Ovary (tissue), 3 donors: Measurements from ENCODE around the gene LRRC52.

Source experiments
- EP300 ChIP-seq: sonication (generic); formaldehyde crosslinking; IDR thresholded peaks from one replicate; pipeline ENCODE4 v1.6.1; 2017; ENCODE audit warnings: antibody characterized with exemption
- POLR2A ChIP-seq: fragments of 450-650 bp; IDR thresholded peaks from one replicate; pipeline ENCODE4 v1.6.1; 2017; ENCODE audit warnings: antibody characterized with exemption, mild to moderate bottlenecking, moderate library complexity
- TF ChIP-seq, protein P1 (sequence below), 3 donors: fragments of 450-650 bp in 2 of 3; fragments of 200-600 bp in 1 of 3; IDR thresholded peaks; one replicate each; pipeline versions ENCODE4 v1.5.1 to v1.8.0; 2016 to 2022; ENCODE audit warnings: antibody characterized with exemption in 3 of 3, mild to moderate bottlenecking in 1 of 3
- donor health status: DM: no; HTN: no; CAD: no.

DNA sequence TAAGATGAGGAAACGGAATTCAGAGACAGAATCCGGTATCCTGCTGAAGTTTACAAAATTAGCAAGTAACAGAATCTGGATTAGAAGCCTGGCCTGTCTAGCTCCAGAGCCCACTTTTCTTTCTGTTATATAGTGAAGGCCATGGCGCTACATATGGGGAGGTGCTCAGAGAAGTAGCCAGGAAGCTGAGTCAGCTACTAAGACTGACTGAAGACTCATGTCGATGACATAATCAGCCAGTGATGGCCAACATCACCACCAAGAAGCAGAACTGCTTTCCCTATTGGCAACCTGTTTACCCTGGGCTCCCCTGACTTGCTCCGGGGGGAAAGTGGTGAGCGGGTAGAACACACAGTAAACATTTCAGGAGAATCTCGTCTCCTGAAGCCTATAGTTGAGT, 18.8 kb downstream of the LRRC52 start:
- TF ChIP-seq, protein P1, sequence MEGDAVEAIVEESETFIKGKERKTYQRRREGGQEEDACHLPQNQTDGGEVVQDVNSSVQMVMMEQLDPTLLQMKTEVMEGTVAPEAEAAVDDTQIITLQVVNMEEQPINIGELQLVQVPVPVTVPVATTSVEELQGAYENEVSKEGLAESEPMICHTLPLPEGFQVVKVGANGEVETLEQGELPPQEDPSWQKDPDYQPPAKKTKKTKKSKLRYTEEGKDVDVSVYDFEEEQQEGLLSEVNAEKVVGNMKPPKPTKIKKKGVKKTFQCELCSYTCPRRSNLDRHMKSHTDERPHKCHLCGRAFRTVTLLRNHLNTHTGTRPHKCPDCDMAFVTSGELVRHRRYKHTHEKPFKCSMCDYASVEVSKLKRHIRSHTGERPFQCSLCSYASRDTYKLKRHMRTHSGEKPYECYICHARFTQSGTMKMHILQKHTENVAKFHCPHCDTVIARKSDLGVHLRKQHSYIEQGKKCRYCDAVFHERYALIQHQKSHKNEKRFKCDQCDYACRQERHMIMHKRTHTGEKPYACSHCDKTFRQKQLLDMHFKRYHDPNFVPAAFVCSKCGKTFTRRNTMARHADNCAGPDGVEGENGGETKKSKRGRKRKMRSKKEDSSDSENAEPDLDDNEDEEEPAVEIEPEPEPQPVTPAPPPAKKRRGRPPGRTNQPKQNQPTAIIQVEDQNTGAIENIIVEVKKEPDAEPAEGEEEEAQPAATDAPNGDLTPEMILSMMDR (IDR thresholded peaks at IDR 0.05), result no peak
- TF ChIP-seq POLR2A (no peak), EP300 (no peak)
